ENCODE results near the gene STAT1. TPM values are rescaled to one million over a fixed set of nuclear protein-coding genes. Genes with fewer than 3 reads are reported as not detected.

STAT1 gene
- total RNA-seq, 1 experiment from 2014 or later: 32.5 TPM

- no TSS peak for BruUV-seq (replicated peaks)
Observed at GRCh38 chr2:191051825-191052778, 38.1 kb upstream of the STAT1 start.

DNA sequence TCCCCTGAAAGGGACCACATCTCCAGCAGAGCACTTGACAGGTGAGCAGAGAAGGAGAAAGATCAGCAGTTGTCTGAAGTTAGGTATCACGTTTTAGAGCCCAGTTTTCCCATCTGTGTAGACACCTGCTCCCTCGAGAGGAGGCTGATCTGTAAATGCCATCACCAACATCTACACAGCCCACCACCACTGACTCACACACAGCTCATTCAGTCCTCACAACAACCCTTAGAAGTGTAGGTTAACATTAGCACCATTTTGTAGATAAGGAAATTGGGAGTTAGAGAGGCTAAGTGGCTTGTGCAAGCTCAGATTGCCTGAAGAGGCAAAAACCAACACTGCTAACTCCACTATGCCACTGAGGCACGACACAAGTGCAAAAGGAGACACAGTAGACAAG is 37.2 kb upstream of the STAT1 start:
- POLR2A ChIA-PET (ENCODE audit: unreplicated experiment): no interaction called here
- Histone ChIP-seq H3K27ac (no peak overlapping the region), H3K9me3 (ENCODE audit: insufficient read depth, low read depth) (no peaks in the 10 kb centered on the region), H3K4me1 (replicated peaks; ENCODE audit: insufficient read depth) (peaks cover 13% of the 10 kb centered on the region), H2AFZ (no peak overlapping the region), H3K36me3 (ENCODE audit: low read depth) (no peaks in the 10 kb centered on the region), H3F3A (ENCODE audit: insufficient read depth, low read depth) (no peaks in the 10 kb centered on the region), H4K20me1 (ENCODE audit: insufficient read depth) (no peaks in the 10 kb centered on the region), H3K27me3 (ENCODE audit: insufficient read depth, low read depth) (no peaks in the 10 kb centered on the region), H3K4me2 (no peak overlapping the region), H3K79me2 (ENCODE audit: low read depth) (no peaks in the 10 kb centered on the region), H3K9me2 (ENCODE audit: insufficient read depth) (no peaks in the 10 kb centered on the region), H3K4me3 (no peak overlapping the region)
- no TSS peak for BruUV-seq (replicated peaks)
- TF ChIP-seq CTCF (conservative IDR thresholded peaks at IDR 0.05) (no peak), EZH2 (IDR thresholded peaks at IDR 0.05; ENCODE audit: low read depth) (no peak)
- no peak for DNase-seq
- CTCF ChIA-PET: interaction anchor here (1.1 kb wide), 2 partner anchors 104 to 471 kb away, joined by 3 to 4 read pairs; no protein-coding TSS in a partner anchor
- intact Hi-C loops (cut with micrococcal nuclease; ENCODE audit: unreplicated experiment): no loop called here

More at GRCh38 chr2:191051825-191052778, 38.1 kb upstream of the STAT1 start:
- H4K20me1 ChIP-seq (ENCODE audit: insufficient read depth): no peaks in the 10 kb centered on the region
- H3K4me2 ChIP-seq: peak overlapping the region; percentile 36; the same call in 1 of the 2 replicates
- no peak overlapping the region for H3K4me3 ChIP-seq
- H3K4me1 ChIP-seq (replicated peaks; ENCODE audit: insufficient read depth): peaks cover 13% of the 10 kb centered on the region
- H2AFZ ChIP-seq: no peak overlapping the region
- POLR2A ChIA-PET (ENCODE audit: unreplicated experiment): interaction anchor here (0.6 kb wide), 1 partner anchor 32 kb away, joined by 4 read pairs; no protein-coding TSS in a partner anchor
- H3K27ac ChIP-seq: no peak overlapping the region
- CTCF ChIA-PET: interaction anchor here (0.6 to 1.9 kb wide), 7 partner anchors 104 to 649 kb away, joined by 3 to 13 read pairs (median 3); no protein-coding TSS in a partner anchor
- H3K27me3 ChIP-seq (ENCODE audit: insufficient read depth, low read depth): no peaks in the 10 kb centered on the region
- no peak for TF ChIP-seq EZH2 (IDR thresholded peaks at IDR 0.05; ENCODE audit: low read depth)
- TF ChIP-seq CTCF (conservative IDR thresholded peaks at IDR 0.05): peak; percentile 73
- no peaks in the 10 kb centered on the region for H3K9me2 ChIP-seq (ENCODE audit: insufficient read depth)
- no peaks in the 10 kb centered on the region for H3F3A ChIP-seq (ENCODE audit: insufficient read depth, low read depth)
- DNase-seq: no peak
- intact Hi-C loops (cut with micrococcal nuclease; ENCODE audit: unreplicated experiment): loop anchor here (1.0 to 2.0 kb wide), 4 partner anchors 99 to 469 kb away; partner anchors contain the start of gene STAT4
- no peaks in the 10 kb centered on the region for H3K79me2 ChIP-seq (ENCODE audit: low read depth)
- no peaks in the 10 kb centered on the region for H3K9me3 ChIP-seq (ENCODE audit: insufficient read depth, low read depth)
- no peaks in the 10 kb centered on the region for H3K36me3 ChIP-seq (ENCODE audit: low read depth)

DNA sequence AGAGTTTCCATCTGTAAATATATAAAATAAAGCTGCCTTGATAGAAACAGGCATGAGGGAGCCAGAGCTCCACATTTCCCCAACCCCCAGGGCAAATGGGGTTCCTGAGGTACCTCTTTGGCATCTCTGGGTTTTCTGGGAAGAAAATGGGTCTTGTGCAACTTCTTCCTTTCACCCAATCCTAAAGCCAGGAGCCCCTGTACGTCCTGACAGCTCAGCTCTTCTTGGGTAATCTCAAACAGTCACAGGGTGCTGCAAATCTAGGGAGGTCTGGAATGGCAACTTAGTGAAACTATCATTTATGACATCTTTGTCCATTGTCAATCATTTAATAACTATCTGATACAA is 36.6 kb upstream of the STAT1 start:
- H3K79me2 ChIP-seq (ENCODE audit: low read depth): no peaks in the 10 kb centered on the region
- H3K4me3 ChIP-seq: no peak overlapping the region
- H3K27me3 ChIP-seq (ENCODE audit: insufficient read depth, low read depth): no peaks in the 10 kb centered on the region
- ChIA-PET CTCF (interaction anchor here (1.1 kb wide), 1 partner anchor 105 kb away, joined by 4 read pairs; no protein-coding TSS in a partner anchor), POLR2A (ENCODE audit: unreplicated experiment) (no interaction called here)
- H4K20me1 ChIP-seq (ENCODE audit: insufficient read depth): no peaks in the 10 kb centered on the region
- 0 out of 2 replicates have a peak overlapping the region, but pooled peaks have one; percentile 40 for H3K27ac ChIP-seq
- peaks cover 13% of the 10 kb centered on the region for H3K4me1 ChIP-seq (replicated peaks; ENCODE audit: insufficient read depth)
- TF ChIP-seq EZH2 (IDR thresholded peaks at IDR 0.05; ENCODE audit: low read depth): no peak
- no peak for TF ChIP-seq CTCF (conservative IDR thresholded peaks at IDR 0.05)
- H3K9me3 ChIP-seq (ENCODE audit: insufficient read depth, low read depth): no peaks in the 10 kb centered on the region
- BruUV-seq (replicated peaks): no TSS peak
- no peak overlapping the region for H2AFZ ChIP-seq
- H3K9me2 ChIP-seq (ENCODE audit: insufficient read depth): no peaks in the 10 kb centered on the region
- no peaks in the 10 kb centered on the region for H3K36me3 ChIP-seq (ENCODE audit: low read depth)
- no peak for DNase-seq
- H3K4me2 ChIP-seq: peak overlapping the region; percentile 23; the same call in 1 of the 2 replicates
- H3F3A ChIP-seq (ENCODE audit: insufficient read depth, low read depth): no peaks in the 10 kb centered on the region
- intact Hi-C loops (cut with micrococcal nuclease; ENCODE audit: unreplicated experiment): no loop called here
